Left lung (tissue), 10 donors: ENCODE measurements around the gene SLC35F3. TPM values are rescaled to one million over a fixed set of nuclear protein-coding genes. Genes with fewer than 3 reads are reported as not detected.
A peak's percentile ranks its signal among the peaks of the same experiment; 100 is the strongest.

Source experiments
- ATAC-seq: fragments of 200-7000 bp; cut with Tn5 transposase; one replicate; pipeline ENCODE4 v1.9.1; 2020; ENCODE audit warnings: moderate library complexity
- DNase-seq, 4 donors: peaks; one replicate each; pipeline ENCODE4 v3.0.0-alpha.2; 2013 to 2020
- H3K27ac ChIP-seq, 2 donors: fragments of 200-600 bp; sonication (generic) in 1 of 2; one replicate each; pipeline versions ENCODE4 v1.5.0 to v1.8.0; 2020 to 2021
- H3K27me3 ChIP-seq, 2 donors: fragments of 200-600 bp; sonication (generic) in 1 of 2; one replicate each; pipeline versions ENCODE4 v1.5.0 to v1.8.0; 2020 to 2021
- H3K36me3 ChIP-seq, 2 donors: fragments of 200-600 bp; sonication (generic) in 1 of 2; one replicate each; pipeline versions ENCODE4 v1.5.0 to v1.8.0; 2020 to 2021
- H3K4me1 ChIP-seq, 2 donors: fragments of 200-600 bp; one replicate each; pipeline ENCODE4 v1.8.0; 2021
- H3K4me3 ChIP-seq, 2 donors: fragments of 200-600 bp; sonication (generic) in 1 of 2; one replicate each; pipeline versions ENCODE4 v1.5.0 to v1.8.0; 2020 to 2021; ENCODE audit warnings: mild to moderate bottlenecking in 1 of 2
- H3K9me3 ChIP-seq, 2 donors: fragments of 200-600 bp; sonication (generic) in 1 of 2; one replicate each; pipeline versions ENCODE4 v1.5.0 to v1.8.0; 2020 to 2021
- intact Hi-C, 2 donors: fragments of 100-400 bp; cut with DNase I; formaldehyde crosslinking; loops; one replicate each; pipeline versions ENCODE4 v1.11.2 to v1.14.2; 2022
- polyA plus RNA-seq, 6 donors: library from polyadenylated mRNA; unstranded; fragments of 120-200 nt; gene quantifications; one replicate each; pipeline ENCODE4 v1.2.1, GENCODE V29; 2013; ENCODE audit not compliant: insufficient read length in 6 of 6
- total RNA-seq, 2 donors: library from RNA; stranded (reverse); fragmentation: NEBNext Ultra II Directional; extraction: Animal tissue kit (Norgen Biotek cat#: 25700); gene quantifications; one replicate each; pipeline ENCODE4 v1.2.1, GENCODE V29; 2021
- TF ChIP-seq, protein P1 (sequence below), 2 donors: fragments of 200-600 bp; sonication (generic) in 1 of 2; IDR thresholded peaks; one replicate each; pipeline versions ENCODE4 v1.5.0 to v1.8.0; 2021; ENCODE audit warnings: antibody characterized with exemption in 2 of 2
- donor health status: DM: no; HTN: yes; CAD: no.
- donor health status: DM: no; HTN: no; CAD: no.

Gene SLC35F3
- total and polyA plus RNA-seq, 8 donors: 0.58 to 1.9 (median 1.5) TPM

DNA sequence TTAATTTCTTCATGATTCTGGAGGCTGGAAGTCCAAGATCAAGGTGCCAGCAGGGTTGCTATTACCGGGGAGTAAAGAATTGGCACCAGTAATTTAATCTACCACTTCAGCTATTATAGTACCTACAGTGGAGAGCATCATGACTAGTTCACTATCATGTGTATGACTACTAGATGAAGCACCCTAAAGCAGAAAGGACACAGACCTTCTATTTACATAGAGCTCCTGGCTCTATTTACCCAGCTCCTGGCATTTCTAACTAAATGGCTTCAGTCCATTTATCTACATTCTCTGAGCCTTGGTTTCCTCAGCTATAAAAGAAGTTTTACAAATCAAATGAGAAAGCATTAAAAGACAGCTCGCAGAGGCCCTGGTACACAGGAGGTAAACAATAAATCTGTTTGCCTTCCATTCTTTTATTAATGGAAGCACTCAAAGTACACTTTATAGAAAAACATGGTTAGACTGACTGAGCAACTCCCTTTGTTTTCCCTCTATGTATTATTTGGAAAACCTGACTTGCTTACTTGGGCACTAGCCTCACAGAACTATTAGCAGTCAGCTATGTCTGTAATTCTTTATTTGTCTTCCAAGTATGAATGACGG lies 203.0 kb downstream of the SLC35F3 start:
- intact Hi-C loops: no loop called here
- ATAC-seq (no peak), DNase-seq (no peak)
- TF ChIP-seq, protein P1, sequence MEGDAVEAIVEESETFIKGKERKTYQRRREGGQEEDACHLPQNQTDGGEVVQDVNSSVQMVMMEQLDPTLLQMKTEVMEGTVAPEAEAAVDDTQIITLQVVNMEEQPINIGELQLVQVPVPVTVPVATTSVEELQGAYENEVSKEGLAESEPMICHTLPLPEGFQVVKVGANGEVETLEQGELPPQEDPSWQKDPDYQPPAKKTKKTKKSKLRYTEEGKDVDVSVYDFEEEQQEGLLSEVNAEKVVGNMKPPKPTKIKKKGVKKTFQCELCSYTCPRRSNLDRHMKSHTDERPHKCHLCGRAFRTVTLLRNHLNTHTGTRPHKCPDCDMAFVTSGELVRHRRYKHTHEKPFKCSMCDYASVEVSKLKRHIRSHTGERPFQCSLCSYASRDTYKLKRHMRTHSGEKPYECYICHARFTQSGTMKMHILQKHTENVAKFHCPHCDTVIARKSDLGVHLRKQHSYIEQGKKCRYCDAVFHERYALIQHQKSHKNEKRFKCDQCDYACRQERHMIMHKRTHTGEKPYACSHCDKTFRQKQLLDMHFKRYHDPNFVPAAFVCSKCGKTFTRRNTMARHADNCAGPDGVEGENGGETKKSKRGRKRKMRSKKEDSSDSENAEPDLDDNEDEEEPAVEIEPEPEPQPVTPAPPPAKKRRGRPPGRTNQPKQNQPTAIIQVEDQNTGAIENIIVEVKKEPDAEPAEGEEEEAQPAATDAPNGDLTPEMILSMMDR (IDR thresholded peaks at IDR 0.05): no peak
- H3K9me3 ChIP-seq: no peaks in the 10 kb centered on the region
- no peak overlapping the region for H3K27ac ChIP-seq
- peaks cover 0 to 4% of the 10 kb centered on the region in 2 donors for H3K27me3 ChIP-seq
- no peak overlapping the region for H3K4me3 ChIP-seq
- peaks cover 0 to 2% of the 10 kb centered on the region in 2 donors for H3K4me1 ChIP-seq
- no peaks in the 10 kb centered on the region for H3K36me3 ChIP-seq

DNA sequence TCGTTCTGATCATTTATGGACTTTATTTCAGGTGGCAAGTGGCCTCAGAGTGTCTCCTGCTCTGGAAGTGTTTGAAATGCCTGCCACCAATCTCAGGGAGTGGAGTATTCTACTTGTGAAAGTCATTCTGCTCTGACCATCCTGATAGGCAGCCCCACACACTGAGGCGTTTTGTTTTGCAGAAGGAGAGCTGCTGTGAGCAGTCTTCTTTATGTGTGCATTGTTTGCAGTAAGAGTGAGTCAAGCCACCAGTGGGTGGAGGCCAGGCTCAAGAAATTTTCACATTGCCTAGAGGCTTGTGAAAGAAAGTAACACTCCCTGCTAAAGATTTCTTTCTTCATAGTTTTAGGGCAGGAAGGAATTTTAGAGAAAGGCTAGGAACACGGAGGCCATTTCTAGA lies 204.4 kb downstream of the SLC35F3 start:
- Histone ChIP-seq H3K36me3 (no peaks in the 10 kb centered on the region), H3K27me3 (peaks cover 0 to 3% of the 10 kb centered on the region in 2 donors), H3K4me1 (no peaks in the 10 kb centered on the region), H3K4me3 (no peak overlapping the region), H3K27ac (no peak overlapping the region), H3K9me3 (no peaks in the 10 kb centered on the region)
- intact Hi-C loops: no loop called here
- ATAC-seq (no peak), DNase-seq (no peak)
- TF ChIP-seq, protein P1 (IDR thresholded peaks at IDR 0.05): no peak

DNA sequence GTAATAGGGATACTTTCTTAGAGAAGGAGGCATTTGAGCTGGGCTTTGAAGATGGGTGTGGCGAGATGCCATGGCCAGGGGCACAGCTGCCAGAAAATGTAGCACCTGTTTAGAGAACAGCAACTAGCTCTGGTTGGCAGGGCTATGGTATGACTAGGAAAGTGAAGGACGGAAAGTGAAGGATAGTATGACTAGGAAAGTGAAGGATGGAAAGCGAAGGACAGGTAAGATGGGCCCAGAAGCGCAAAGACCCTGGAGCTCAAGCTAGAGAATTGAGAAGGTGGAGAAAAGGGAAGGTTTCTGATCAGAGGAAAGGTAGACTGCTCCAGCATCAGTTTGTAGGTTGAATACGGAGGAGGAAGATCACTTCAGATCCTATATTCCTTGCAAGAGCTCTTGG lies 205.4 kb downstream of the SLC35F3 start:
- H3K4me3 ChIP-seq: no peak overlapping the region
- DNase-seq (no peak), ATAC-seq (no peak)
- TF ChIP-seq, protein P1 (IDR thresholded peaks at IDR 0.05): no peak
- no peak overlapping the region for H3K27ac ChIP-seq
- H3K27me3 ChIP-seq: peaks cover 0 to 5% of the 10 kb centered on the region in 2 donors
- no peaks in the 10 kb centered on the region for H3K9me3 ChIP-seq
- intact Hi-C loops: no loop called here
- H3K4me1 ChIP-seq: peaks cover 0 to 3% of the 10 kb centered on the region in 2 donors
- H3K36me3 ChIP-seq: no peaks in the 10 kb centered on the region

DNA sequence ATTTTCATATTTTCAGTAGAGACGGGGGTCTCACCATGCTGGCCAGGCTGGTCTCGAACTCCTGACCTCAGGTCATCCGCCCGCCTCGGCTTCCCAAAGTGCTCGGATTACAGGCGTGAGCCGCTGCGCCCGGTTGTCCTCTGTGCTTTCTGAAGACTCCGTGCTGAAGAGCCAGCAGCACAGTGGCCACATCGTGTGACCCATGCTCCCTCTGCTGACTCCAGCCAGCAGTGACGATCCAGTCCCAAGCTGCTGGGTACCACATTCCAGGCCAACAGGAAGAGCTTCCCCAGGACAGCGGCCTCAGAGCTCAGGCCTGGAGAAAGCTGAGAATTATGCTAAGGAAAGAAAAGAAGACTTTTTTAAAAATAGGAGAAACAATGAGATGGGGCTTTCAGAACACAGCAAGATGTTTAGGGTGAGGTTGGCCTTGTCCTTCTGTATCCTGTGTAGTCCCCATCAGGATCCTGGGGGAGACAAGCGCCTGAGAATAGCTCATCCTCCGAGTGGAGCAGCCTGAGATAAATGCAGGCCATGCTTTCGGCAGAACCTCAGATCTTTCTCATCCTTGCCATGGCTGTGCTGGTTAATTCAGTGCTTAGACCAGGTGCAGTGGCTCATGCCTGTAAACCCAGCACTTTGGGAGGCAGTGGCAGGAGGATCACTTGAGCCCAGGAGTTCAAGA lies 207.1 kb downstream of the SLC35F3 start:
- Histone ChIP-seq H3K4me3 (no peak overlapping the region), H3K36me3 (no peaks in the 10 kb centered on the region), H3K27me3 (peaks cover 0 to 5% of the 10 kb centered on the region in 2 donors), H3K4me1 (peaks cover 0 to 4% of the 10 kb centered on the region in 2 donors), H3K27ac (no peak overlapping the region), H3K9me3 (no peaks in the 10 kb centered on the region)
- intact Hi-C loops: no loop called here
- DNase-seq (peak in 2 of 4 donors; percentile 47 to 74), ATAC-seq (peak; percentile 92)
- TF ChIP-seq, protein P1 (IDR thresholded peaks at IDR 0.05): no peak

DNA sequence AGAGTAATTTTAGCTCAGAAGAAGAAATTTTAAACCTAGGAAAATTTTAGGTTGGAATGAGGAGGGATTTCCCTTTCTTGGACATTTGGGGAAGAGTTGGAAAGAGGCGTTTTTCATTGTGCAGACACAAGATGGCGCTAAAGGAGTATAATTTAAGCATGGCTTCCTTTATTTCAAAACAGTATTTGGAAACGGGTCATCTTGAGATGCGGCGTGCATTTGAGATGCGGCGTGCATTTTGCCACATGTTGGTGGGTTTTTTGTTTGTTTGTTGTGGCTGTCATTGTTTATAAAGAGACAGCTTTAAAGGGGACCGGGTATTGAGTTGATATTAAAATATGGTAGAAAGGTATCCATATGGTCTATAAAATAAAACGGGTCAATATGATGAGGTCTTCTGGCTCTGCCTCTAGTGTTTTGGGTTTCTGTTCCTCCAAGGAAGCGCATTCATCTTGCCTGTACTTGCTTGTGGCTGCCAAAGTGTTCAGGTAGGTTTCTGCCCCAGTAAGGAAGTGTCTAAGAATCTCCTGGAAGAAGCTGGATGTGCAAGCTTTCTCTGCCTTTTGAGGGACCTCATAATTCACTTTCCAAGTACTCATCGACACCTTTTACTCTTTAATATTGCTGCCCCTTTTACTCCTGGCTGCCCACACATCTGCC lies 210.3 kb downstream of the SLC35F3 start:
- intact Hi-C loops: no loop called here
- ATAC-seq: peak; percentile 83
- peaks cover 0 to 5% of the 10 kb centered on the region in 2 donors for H3K27me3 ChIP-seq

More for the DNA sequence above, 210.3 kb downstream of the SLC35F3 start:
- peaks cover 0 to 4% of the 10 kb centered on the region in 2 donors for H3K4me1 ChIP-seq
- TF ChIP-seq, protein P1 (IDR thresholded peaks at IDR 0.05): peak; percentile 51 to 66
- no peaks in the 10 kb centered on the region for H3K9me3 ChIP-seq
- H3K36me3 ChIP-seq: no peaks in the 10 kb centered on the region
- DNase-seq: peak in 2 of 4 donors; percentile 44 to 74
- no peak overlapping the region for H3K4me3 ChIP-seq
- H3K27ac ChIP-seq: no peak overlapping the region
